Measurements from ENCODE around the gene AFAP1L2. TPM values are rescaled to one million over a fixed set of nuclear protein-coding genes. Genes with fewer than 3 reads are reported as not detected.

The AFAP1L2 gene
- total and polyA plus RNA-seq, 2 experiments from 2014 or later, result not detected

DNA sequence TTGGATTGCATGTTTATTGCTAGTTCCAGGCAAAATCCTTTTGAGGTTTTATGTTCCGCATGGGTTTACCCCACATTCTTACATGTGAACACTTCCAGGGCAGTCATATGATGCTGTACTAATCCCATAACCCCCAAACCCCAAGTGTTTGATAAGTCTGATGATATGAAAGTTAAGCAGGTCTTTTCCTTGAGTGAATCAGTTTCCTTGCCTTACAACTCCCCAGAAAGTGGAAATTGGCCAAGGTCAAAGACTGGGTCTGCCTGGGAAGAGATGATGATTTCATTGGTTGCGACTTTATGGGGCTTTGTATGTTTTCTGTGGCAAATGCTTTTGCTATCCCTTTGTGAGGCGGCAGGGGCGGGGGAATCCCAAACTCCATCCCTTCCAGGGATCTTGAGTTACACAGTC lies 24.7 kb downstream of the AFAP1L2 start:
- Histone ChIP-seq H3K9ac (no peak overlapping the region), H3K9me3 (ENCODE audit: low read depth) (no peaks in the 10 kb centered on the region), H3K4me2 (ENCODE audit: unreplicated experiment) (no peak overlapping the region), H3K9me2 (ENCODE audit: insufficient read depth) (no peaks in the 10 kb centered on the region), H3K79me2 (ENCODE audit: insufficient read depth) (no peaks in the 10 kb centered on the region), H3F3A (ENCODE audit: insufficient read depth) (no peaks in the 10 kb centered on the region), H3K27me3 (replicated peaks; ENCODE audit: insufficient read depth) (peaks cover 4% of the 10 kb centered on the region), H2AFZ (no peak overlapping the region), H3K36me3 (ENCODE audit: low read depth) (no peaks in the 10 kb centered on the region), H4K20me1 (ENCODE audit: insufficient read depth) (no peaks in the 10 kb centered on the region), H3K27ac (no peak overlapping the region), H3K4me1 (ENCODE audit: insufficient read depth) (no peaks in the 10 kb centered on the region), H3K4me3 (no peak overlapping the region)
- DNase-seq, result no peak
- in situ Hi-C loops (cut with MboI), result no loop called here
- TF ChIP-seq EZH2phosphoT487 (IDR thresholded peaks at IDR 0.05; ENCODE audit: insufficient read depth, low read depth) (no peak), EZH2 (IDR thresholded peaks at IDR 0.05; ENCODE audit: insufficient read depth, poor library complexity, severe bottlenecking) (no peak)
- 3 to 5% methylated on average over 4 of the region's 4 CpGs for WGBS, 2 experiments (ENCODE audit: low coverage in 1 of 2, low lambda C conversion rate in 2 of 2, missing lambda C conversion rate in 2 of 2)

DNA sequence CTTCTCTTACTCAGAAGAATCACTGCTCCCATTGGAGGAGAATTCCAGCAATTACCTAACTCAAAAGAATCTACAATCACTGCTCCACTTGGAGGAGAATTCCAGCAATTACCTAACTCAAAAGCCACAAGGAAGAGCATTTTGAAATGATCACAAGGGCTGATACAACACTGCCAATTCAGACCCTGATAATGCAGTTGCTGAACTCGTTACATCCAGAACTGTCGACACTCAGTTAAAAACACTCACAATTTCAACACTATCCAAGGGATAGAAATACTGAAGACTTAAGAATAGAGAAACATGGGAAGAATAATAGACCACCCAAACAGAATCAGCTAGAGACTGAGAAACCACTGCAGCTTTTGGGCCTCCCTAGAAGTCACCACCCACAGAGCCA lies 27.8 kb downstream of the AFAP1L2 start:
- no peaks in the 10 kb centered on the region for H3K36me3 ChIP-seq (ENCODE audit: low read depth)
- TF ChIP-seq EZH2 (IDR thresholded peaks at IDR 0.05; ENCODE audit: insufficient read depth, poor library complexity, severe bottlenecking), result no peak
- TF ChIP-seq EZH2phosphoT487 (IDR thresholded peaks at IDR 0.05; ENCODE audit: insufficient read depth, low read depth), result no peak
- 42 to 47% methylated on average over 2 of the region's 2 CpGs for WGBS, 2 experiments (ENCODE audit: low coverage in 1 of 2, low lambda C conversion rate in 2 of 2, missing lambda C conversion rate in 2 of 2)
- no peaks in the 10 kb centered on the region for H3K79me2 ChIP-seq (ENCODE audit: insufficient read depth)
- H3K4me3 ChIP-seq, result no peak overlapping the region
- no peaks in the 10 kb centered on the region for H3K9me2 ChIP-seq (ENCODE audit: insufficient read depth)
- H3K4me1 ChIP-seq (ENCODE audit: insufficient read depth), result no peaks in the 10 kb centered on the region
- H4K20me1 ChIP-seq (ENCODE audit: insufficient read depth), result no peaks in the 10 kb centered on the region
- no peak overlapping the region for H3K9ac ChIP-seq
- H3F3A ChIP-seq (ENCODE audit: insufficient read depth), result no peaks in the 10 kb centered on the region
- in situ Hi-C loops (cut with MboI), result no loop called here
- no peak overlapping the region for H3K27ac ChIP-seq
- peaks cover 4% of the 10 kb centered on the region; the same call in 1 of the 2 replicates for H3K27me3 ChIP-seq (replicated peaks; ENCODE audit: insufficient read depth)
- DNase-seq, result no peak
- no peaks in the 10 kb centered on the region for H3K9me3 ChIP-seq (ENCODE audit: low read depth)
- no peak overlapping the region for H3K4me2 ChIP-seq (ENCODE audit: unreplicated experiment)
- H2AFZ ChIP-seq, result no peak overlapping the region

DNA sequence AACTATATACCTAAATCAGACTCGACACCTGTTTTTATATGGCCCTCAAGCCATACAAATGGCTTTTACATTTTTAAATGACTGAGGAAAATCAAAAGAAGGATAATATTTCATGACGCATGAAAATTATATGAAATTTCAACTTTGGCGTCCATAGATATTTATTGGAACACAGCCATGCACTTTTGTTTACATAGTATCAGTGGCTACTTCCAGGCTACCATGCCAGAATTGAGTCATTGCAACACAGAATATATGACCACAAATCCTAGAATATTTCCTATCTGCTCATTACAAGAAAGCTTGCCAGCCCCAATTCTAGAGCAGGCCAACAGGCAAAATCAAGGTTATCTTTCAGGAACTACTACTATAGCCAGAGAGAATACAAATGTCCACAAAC lies 29.3 kb downstream of the AFAP1L2 start:
- Histone ChIP-seq H3F3A (ENCODE audit: insufficient read depth) (no peaks in the 10 kb centered on the region), H4K20me1 (ENCODE audit: insufficient read depth) (no peaks in the 10 kb centered on the region), H3K4me2 (ENCODE audit: unreplicated experiment) (no peak overlapping the region), H3K27ac (no peak overlapping the region), H3K4me1 (ENCODE audit: insufficient read depth) (no peaks in the 10 kb centered on the region), H3K9ac (no peak overlapping the region), H3K27me3 (replicated peaks; ENCODE audit: insufficient read depth) (no peaks in the 10 kb centered on the region; the same call in none of the 2 replicates), H2AFZ (no peak overlapping the region), H3K79me2 (ENCODE audit: insufficient read depth) (no peaks in the 10 kb centered on the region), H3K9me3 (ENCODE audit: low read depth) (no peaks in the 10 kb centered on the region), H3K36me3 (ENCODE audit: low read depth) (no peaks in the 10 kb centered on the region), H3K4me3 (no peak overlapping the region), H3K9me2 (ENCODE audit: insufficient read depth) (no peaks in the 10 kb centered on the region)
- WGBS, 2 experiments (ENCODE audit: low coverage in 1 of 2, low lambda C conversion rate in 2 of 2, missing lambda C conversion rate in 2 of 2), result 42 to 44% methylated on average over 3 of the region's 3 CpGs
- no peak for DNase-seq
- in situ Hi-C loops (cut with MboI), result no loop called here
- TF ChIP-seq EZH2 (IDR thresholded peaks at IDR 0.05; ENCODE audit: insufficient read depth, poor library complexity, severe bottlenecking), result no peak
- no peak for TF ChIP-seq EZH2phosphoT487 (IDR thresholded peaks at IDR 0.05; ENCODE audit: insufficient read depth, low read depth)

GRCh38 chr10:114374053-114374791 lies 30.1 kb downstream of the AFAP1L2 start:
- Histone ChIP-seq H3K27me3 (replicated peaks; ENCODE audit: insufficient read depth) (no peaks in the 10 kb centered on the region; the same call in 1 of the 2 replicates), H4K20me1 (ENCODE audit: insufficient read depth) (no peaks in the 10 kb centered on the region), H3K9me3 (ENCODE audit: low read depth) (no peaks in the 10 kb centered on the region), H3K9me2 (ENCODE audit: insufficient read depth) (no peaks in the 10 kb centered on the region), H3K79me2 (ENCODE audit: insufficient read depth) (no peaks in the 10 kb centered on the region), H3K4me1 (ENCODE audit: insufficient read depth) (no peaks in the 10 kb centered on the region), H3K9ac (no peak overlapping the region), H3K4me2 (ENCODE audit: unreplicated experiment) (no peak overlapping the region), H3K4me3 (no peak overlapping the region), H3F3A (ENCODE audit: insufficient read depth) (no peaks in the 10 kb centered on the region), H2AFZ (no peak overlapping the region), H3K27ac (no peak overlapping the region), H3K36me3 (ENCODE audit: low read depth) (no peaks in the 10 kb centered on the region)
- WGBS, 2 experiments (ENCODE audit: low coverage in 1 of 2, low lambda C conversion rate in 2 of 2, missing lambda C conversion rate in 2 of 2), result 1 to 3% methylated on average over 15 of the region's 15 CpGs
- in situ Hi-C loops (cut with MboI), result no loop called here
- no peak for TF ChIP-seq EZH2 (IDR thresholded peaks at IDR 0.05; ENCODE audit: insufficient read depth, poor library complexity, severe bottlenecking)
- peak; percentile 6 for DNase-seq
